ENCODE data around the gene FLAD1. TPM values are rescaled to one million over a fixed set of nuclear protein-coding genes. Genes with fewer than 3 reads are reported as not detected.

The FLAD1 gene
- total RNA-seq, 4 donors from 2014 or later, result 12.6 to 33.8 (median 20.7) TPM

- DNase-seq, result no peak
- H3K9me3 ChIP-seq, result no peaks in the 10 kb centered on the region
- peak overlapping the region; percentile 98 for H3K27ac ChIP-seq
- H3K4me3 ChIP-seq, result peak overlapping the region; percentile 62 to 91
- H3K4me1 ChIP-seq, result peaks cover 0 to 12% of the 10 kb centered on the region in 2 donors
- no peaks in the 10 kb centered on the region for H3K27me3 ChIP-seq
- H3K36me3 ChIP-seq, result no peaks in the 10 kb centered on the region
- intact Hi-C loops (cut with DNase I; ENCODE audit: low total_unique reads), result loop anchor here (5.0 kb wide), 1 partner anchor 52 kb away; no protein-coding TSS in a partner anchor
- TF ChIP-seq CTCF (IDR thresholded peaks at IDR 0.05) (no peak), POLR2A (IDR thresholded peaks at IDR 0.05) (no peak)
These were observed 22.6 kb upstream of the FLAD1 start for GRCh38 chr1:154960446-154961136.

GRCh38 chr1:154961207-154962155 lies 21.7 kb upstream of the FLAD1 start, which contains the start of gene PYGO2:
Gene PYGO2 (minus strand): TSS chr1:154961782. CDS start chr1:154961576, 206 bp downstream.
- H3K4me3 ChIP-seq, result peak within 1 kb of the TSS; percentile 62 to 91
- H3K4me1 ChIP-seq, result peaks cover 0 to 9% of the 10 kb centered on the region in 2 donors

GRCh38 chr1:154962156-154962749 lies 20.9 kb upstream of the FLAD1 start:
- DNase-seq, result no peak
- peak overlapping the region; percentile 62 to 91 for H3K4me3 ChIP-seq
- no peaks in the 10 kb centered on the region for H3K27me3 ChIP-seq
- peaks cover 0 to 4% of the 10 kb centered on the region in 2 donors for H3K4me1 ChIP-seq
- intact Hi-C loops (cut with DNase I; ENCODE audit: low total_unique reads), result loop anchor here (5.0 kb wide), 1 partner anchor 50 kb away; no protein-coding TSS in a partner anchor
- peak overlapping the region; percentile 98 for H3K27ac ChIP-seq
- H3K36me3 ChIP-seq, result no peaks in the 10 kb centered on the region
- TF ChIP-seq POLR2A (IDR thresholded peaks at IDR 0.05) (no peak), CTCF (IDR thresholded peaks at IDR 0.05) (no peak)
- no peaks in the 10 kb centered on the region for H3K9me3 ChIP-seq

More at GRCh38 chr1:154961207-154962155, 21.7 kb upstream of the FLAD1 start, which contains the start of gene PYGO2:
- H3K27ac ChIP-seq, result peak within 1 kb of the TSS; percentile 98
- TF ChIP-seq POLR2A (IDR thresholded peaks at IDR 0.05) (peak; percentile 64 to 79), CTCF (IDR thresholded peaks at IDR 0.05) (peak; percentile 61 to 91 (median 90))
- H3K36me3 ChIP-seq, result no peaks in the 10 kb centered on the region
- no peaks in the 10 kb centered on the region for H3K27me3 ChIP-seq
- intact Hi-C loops (cut with DNase I; ENCODE audit: low total_unique reads), result loop anchor here (5.0 kb wide), 1 partner anchor 51 kb away; no protein-coding TSS in a partner anchor
- no peaks in the 10 kb centered on the region for H3K9me3 ChIP-seq
- DNase-seq, result peak; percentile 69 to 77

GRCh38 chr1:154962795-154963330 lies 20.3 kb upstream of the FLAD1 start:
- intact Hi-C loops (cut with DNase I; ENCODE audit: low total_unique reads), result loop anchor here (5.0 kb wide), 1 partner anchor 49 kb away; no protein-coding TSS in a partner anchor
- H3K27me3 ChIP-seq, result no peaks in the 10 kb centered on the region
- no peak for DNase-seq
- no peaks in the 10 kb centered on the region for H3K36me3 ChIP-seq
- peaks cover 0 to 4% of the 10 kb centered on the region in 2 donors for H3K4me1 ChIP-seq
- peak overlapping the region; percentile 62 to 91 for H3K4me3 ChIP-seq
- TF ChIP-seq POLR2A (IDR thresholded peaks at IDR 0.05), result no peak
- TF ChIP-seq CTCF (IDR thresholded peaks at IDR 0.05), result no peak
- H3K27ac ChIP-seq, result peak overlapping the region; percentile 98
- no peaks in the 10 kb centered on the region for H3K9me3 ChIP-seq

All from uterus (tissue), 4 donors.